Transverse colon (tissue), 3 donors: ENCODE results near the gene ITGB2.

Experiments used
- POLR2A ChIP-seq: fragments of 450-650 bp; IDR thresholded peaks from one replicate; pipeline ENCODE4 v1.6.1; 2016; ENCODE audit warnings: antibody characterized with exemption, mild to moderate bottlenecking, moderate library complexity
- TF ChIP-seq, protein P1 (sequence below), 5 experiments: fragments of 200-600 bp in 3 of 5; fragments of 450-650 bp in 2 of 5; sonication (generic) in 3 of 5; IDR thresholded peaks; 1 replicate in 2 of 5; 2 replicates in 3 of 5; pipeline ENCODE4 v1.5.1; 2016 to 2017; ENCODE audit warnings: antibody characterized with exemption in 5 of 5, inconsistent platforms in 3 of 5, mild to moderate bottlenecking in 2 of 5, moderate library complexity in 1 of 5

DNA sequence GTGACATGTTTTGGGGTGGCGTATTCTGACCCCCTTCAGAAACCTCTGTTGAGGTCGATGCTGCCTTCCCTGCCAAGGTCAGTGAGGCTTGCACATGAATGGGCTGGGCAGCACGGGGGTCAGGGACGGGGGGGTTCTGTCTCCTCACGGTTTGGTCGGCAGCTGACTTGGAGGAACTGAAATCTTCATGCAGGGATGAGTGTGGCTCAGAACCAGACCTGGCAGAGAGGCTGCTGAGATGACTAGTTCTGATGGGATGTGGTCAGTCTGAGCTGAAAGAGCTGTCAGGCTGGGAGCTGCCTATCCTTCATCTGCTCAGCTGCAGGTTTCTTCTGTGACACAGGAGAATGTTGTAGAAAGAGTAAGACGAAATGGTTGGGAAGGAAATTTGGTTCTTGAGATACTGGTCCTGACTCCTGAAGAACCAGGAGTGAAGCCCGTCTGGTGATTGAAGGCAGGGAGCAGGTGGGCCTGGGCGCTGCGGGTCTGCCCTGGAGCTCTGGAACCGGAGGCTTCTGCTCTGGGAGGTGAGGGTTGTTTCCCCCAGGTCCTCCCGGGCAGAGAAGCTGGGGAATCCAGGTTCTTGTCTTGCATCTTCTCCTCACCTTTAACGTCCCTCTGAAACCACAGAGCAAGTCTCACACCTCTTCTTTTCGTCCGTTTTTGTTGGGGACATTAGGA, 22.4 kb upstream of the ITGB2 start:
- TF ChIP-seq, protein P1, sequence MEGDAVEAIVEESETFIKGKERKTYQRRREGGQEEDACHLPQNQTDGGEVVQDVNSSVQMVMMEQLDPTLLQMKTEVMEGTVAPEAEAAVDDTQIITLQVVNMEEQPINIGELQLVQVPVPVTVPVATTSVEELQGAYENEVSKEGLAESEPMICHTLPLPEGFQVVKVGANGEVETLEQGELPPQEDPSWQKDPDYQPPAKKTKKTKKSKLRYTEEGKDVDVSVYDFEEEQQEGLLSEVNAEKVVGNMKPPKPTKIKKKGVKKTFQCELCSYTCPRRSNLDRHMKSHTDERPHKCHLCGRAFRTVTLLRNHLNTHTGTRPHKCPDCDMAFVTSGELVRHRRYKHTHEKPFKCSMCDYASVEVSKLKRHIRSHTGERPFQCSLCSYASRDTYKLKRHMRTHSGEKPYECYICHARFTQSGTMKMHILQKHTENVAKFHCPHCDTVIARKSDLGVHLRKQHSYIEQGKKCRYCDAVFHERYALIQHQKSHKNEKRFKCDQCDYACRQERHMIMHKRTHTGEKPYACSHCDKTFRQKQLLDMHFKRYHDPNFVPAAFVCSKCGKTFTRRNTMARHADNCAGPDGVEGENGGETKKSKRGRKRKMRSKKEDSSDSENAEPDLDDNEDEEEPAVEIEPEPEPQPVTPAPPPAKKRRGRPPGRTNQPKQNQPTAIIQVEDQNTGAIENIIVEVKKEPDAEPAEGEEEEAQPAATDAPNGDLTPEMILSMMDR (IDR thresholded peaks at IDR 0.05): no peak
- no peak for TF ChIP-seq POLR2A
